ENCODE results near the gene DYNLRB1.

DYNLRB1 gene

DNA sequence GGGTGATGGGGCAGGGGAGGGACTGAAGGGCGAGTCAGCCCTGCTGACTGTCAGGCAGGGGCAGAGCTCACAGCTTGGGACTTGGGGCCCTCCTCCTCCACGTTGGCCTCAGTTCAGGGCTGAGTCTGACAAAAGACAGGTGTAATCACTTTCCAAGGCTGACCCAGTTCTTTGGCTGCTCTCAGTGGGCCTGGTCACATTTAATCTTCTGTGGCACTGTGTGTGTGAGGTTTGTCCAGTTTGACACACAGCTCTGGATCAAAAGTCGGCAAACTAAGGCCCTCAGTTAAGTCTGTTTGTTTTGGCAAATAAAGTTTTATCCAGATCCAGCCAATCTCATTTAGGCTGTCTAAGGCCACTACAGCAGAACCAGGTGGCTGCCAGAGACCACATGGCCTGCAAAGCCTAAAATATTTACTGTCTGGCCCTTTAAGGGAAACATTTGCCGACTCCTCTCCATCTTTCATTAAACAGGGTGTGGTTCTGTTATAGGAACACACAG lies 37.2 kb downstream of the DYNLRB1 start:
- in situ Hi-C loops (cut with MboI; ENCODE audit: low sequenced_read_pairs): no loop called here

DNA sequence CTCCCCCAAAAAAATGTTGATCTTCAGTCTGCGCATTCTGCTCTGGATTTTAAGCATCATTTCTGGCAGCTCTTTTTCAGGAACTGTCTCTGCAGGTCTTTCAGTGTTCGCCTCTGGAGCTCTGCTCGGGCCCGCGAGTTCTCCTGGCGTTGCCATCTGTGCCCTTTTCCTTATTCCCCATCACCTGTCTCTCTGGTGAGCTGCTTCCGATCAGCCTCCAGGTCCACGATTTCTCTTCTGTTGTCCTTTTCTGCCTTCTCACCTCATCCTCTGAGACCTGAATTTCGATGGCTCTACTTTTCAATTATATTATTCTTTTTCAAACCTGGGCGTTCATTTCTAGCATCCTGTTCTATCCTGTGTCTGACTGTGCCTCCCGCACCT lies 41.7 kb downstream of the DYNLRB1 start:
- in situ Hi-C loops (cut with MboI; ENCODE audit: low sequenced_read_pairs): no loop called here

GRCh38 chr20:34558320-34559218 lies 42.3 kb downstream of the DYNLRB1 start, which contains the start of gene MAP1LC3A:
Gene MAP1LC3A (plus strand): TSS chr20:34558718. CDS start chr20:34558869, 151 bp downstream.
- in situ Hi-C loops (cut with MboI; ENCODE audit: low sequenced_read_pairs): no loop called here

DNA sequence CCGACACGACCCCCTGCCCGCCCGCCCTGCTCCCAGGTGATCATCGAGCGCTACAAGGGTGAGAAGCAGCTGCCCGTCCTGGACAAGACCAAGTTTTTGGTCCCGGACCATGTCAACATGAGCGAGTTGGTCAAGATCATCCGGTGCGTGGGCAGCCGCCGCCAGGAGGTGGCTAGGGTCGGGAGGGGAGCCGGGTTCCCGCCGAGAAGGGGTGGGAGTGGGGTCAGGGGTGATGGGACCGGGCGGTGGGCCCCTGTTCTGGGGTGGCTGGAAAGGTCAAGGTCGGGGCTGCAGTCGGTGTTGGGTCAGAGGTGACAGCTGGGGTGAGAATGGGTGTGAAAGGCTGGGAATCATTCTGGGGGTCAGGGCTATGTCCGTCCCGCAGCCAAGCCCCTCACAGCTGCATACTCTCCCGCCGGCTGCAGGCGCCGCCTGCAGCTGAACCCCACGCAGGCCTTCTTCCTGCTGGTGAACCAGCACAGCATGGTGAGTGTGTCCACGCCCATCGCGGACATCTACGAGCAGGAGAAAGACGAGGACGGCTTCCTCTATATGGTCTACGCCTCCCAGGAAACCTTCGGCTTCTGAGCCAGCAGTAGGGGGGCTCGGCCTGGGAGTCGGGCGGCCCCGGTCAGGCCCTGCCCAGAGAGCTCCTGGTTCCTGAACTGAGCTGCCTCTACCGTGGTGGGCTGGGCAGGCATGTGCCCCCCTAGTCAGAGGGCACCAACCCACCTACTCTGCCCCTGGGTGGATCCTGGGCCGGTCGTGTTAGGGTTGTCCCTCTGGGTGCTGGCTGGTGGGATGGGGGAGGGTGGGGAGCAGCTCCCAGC lies 43.3 kb downstream of the DYNLRB1 start:
- in situ Hi-C loops (cut with MboI; ENCODE audit: low sequenced_read_pairs): no loop called here

DNA sequence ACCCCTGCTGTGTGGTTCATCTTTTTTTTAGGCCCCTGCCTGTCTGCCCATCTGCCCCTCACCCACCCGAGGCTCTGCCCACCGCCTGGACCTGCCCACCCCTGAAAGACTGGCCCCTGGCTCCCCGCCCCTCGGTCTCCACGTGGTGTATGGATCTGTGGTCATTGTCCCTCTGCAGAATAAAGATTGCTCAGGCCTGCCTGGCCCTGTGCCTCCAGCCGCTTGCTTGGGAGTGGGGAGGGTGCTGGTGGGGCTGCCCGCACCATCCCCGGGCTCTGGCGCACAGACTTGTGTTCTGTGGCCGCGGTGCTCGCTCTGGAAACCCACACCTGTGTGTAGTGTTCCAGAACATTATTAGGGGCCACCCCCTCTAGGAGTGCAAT lies 43.9 kb downstream of the DYNLRB1 start:
- in situ Hi-C loops (cut with MboI; ENCODE audit: low sequenced_read_pairs): no loop called here

- in situ Hi-C loops (cut with MboI; ENCODE audit: low sequenced_read_pairs): no loop called here
These were observed 44.4 kb downstream of the DYNLRB1 start for GRCh38 chr20:34560614-34561013.

DNA sequence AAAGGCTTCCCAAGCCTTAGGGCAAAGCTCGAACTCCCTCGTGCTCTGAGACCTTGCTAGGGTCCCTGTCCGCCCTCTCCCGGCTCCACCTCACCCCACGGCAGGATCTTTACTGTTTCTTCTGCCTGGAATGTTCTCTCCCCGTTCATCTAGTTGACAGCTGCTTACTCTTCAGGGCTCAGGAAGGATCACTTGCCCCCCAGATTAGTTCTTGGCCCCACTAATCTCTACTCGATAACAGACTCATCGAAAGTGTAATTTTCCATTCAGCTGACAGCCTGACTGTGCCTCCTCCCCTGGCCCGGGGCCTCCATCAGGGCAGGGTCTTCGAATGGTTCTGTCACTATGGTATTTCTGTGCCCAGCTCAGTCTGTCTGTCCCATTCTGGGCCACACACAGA lies 45.4 kb downstream of the DYNLRB1 start:
- in situ Hi-C loops (cut with MboI; ENCODE audit: low sequenced_read_pairs): no loop called here

- in situ Hi-C loops (cut with MboI; ENCODE audit: low sequenced_read_pairs): no loop called here
These were observed 46.4 kb downstream of the DYNLRB1 start for GRCh38 chr20:34562641-34563040.

GRCh38 chr20:34564833-34565232 lies 48.6 kb downstream of the DYNLRB1 start:
- in situ Hi-C loops (cut with MboI; ENCODE audit: low sequenced_read_pairs): no loop called here

- in situ Hi-C loops (cut with MboI; ENCODE audit: low sequenced_read_pairs): no loop called here
These were observed 51.0 kb downstream of the DYNLRB1 start for GRCh38 chr20:34566978-34567891.

GRCh38 chr20:34567892-34568865 lies 52.0 kb downstream of the DYNLRB1 start:
- in situ Hi-C loops (cut with MboI; ENCODE audit: low sequenced_read_pairs): no loop called here

GRCh38 chr20:34569598-34569997 lies 53.4 kb downstream of the DYNLRB1 start:
- in situ Hi-C loops (cut with MboI; ENCODE audit: low sequenced_read_pairs): no loop called here

- in situ Hi-C loops (cut with MboI; ENCODE audit: low sequenced_read_pairs): no loop called here
These were observed 54.7 kb downstream of the DYNLRB1 start for GRCh38 chr20:34570859-34571306.

DNA sequence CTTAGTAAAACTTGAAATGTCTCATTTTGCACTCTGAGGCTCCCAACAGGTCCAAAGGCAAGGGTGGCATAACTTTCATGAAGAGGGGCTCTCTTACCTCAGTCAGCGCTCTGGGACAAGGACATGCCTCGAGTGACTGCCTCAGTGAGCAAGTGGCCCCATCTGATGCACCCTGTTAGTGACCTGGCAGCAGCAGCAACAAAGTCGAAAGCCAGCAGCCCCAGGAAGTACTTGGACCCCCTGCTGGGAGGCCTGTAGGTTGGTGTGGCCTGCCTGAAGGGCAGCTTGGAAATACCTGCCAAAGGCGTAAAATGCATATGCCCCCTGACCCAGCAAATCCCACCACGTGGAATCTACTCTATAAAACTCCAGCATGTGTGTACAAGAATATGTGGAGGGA lies 55.5 kb downstream of the DYNLRB1 start:
- in situ Hi-C loops (cut with MboI; ENCODE audit: low sequenced_read_pairs): no loop called here

GRCh38 chr20:34573541-34574300 lies 57.5 kb downstream of the DYNLRB1 start:
- in situ Hi-C loops (cut with MboI; ENCODE audit: low sequenced_read_pairs): no loop called here

- in situ Hi-C loops (cut with MboI; ENCODE audit: low sequenced_read_pairs): no loop called here
These were observed 58.2 kb downstream of the DYNLRB1 start for GRCh38 chr20:34574426-34574825.

DNA sequence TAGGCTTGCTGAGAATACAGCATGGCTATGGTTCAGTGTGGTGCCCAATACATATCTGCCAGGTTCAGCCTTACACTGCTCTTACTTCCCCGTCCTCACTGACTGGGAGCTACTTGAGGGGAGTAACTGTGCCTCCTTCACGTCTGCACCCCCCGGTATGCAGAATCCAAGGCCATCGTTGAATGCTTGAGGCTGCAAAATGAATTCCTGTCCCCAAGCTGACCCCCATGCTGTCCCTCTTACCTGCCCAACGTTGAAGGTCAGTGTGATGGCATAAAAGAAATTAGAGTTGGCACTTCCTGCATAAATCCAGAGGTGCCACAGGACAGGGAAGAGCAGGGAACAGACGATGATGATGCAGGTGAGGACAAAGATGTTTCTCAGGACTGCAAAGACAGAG lies 58.6 kb downstream of the DYNLRB1 start:
- in situ Hi-C loops (cut with MboI; ENCODE audit: low sequenced_read_pairs): no loop called here

DNA sequence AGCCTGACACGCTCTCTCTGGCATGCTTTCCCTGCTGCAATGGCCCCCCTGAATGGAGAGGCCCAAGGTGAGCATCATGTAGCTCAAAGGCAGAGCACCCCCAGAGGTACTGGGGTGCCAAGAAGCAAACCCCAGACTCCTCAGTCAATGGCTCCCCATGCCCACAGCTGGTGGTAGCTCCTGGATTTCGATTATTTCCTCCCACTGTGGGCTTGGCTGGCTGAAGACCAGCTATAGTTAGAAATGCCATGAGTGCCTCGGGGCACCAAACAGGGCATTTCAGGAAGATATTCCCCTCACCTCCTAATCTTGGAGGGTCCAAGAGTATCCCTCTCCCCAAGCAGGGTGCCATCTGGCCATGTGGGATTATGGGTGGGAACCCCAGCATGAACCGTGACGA lies 59.0 kb downstream of the DYNLRB1 start:
- in situ Hi-C loops (cut with MboI; ENCODE audit: low sequenced_read_pairs): no loop called here

- in situ Hi-C loops (cut with MboI; ENCODE audit: low sequenced_read_pairs): no loop called here
These were observed 59.5 kb downstream of the DYNLRB1 start for GRCh38 chr20:34575756-34576155.
